Stimulated activated CD4-positive, alpha-beta T cell treated with anti-CD3 and anti-CD28 coated beads, Interleukin-2, amount 100 ng/mL, for 4 hours (primary cell): ENCODE measurements around the gene OPRM1.
"Not testable (repeated sequence)": the region's sequence is repeated elsewhere in the genome, so short reads cannot be mapped to it uniquely, and the experiment has no call there.

ENCODE experiments used
- DNase-seq: peaks from one replicate; pipeline ENCODE4 v3.0.0-alpha.2; 2020; ENCODE audit warnings: low read depth

The OPRM1 gene

GRCh38 chr6:154140743-154141142, 101.7 kb downstream of the OPRM1 start:
- DNase-seq = no peak

GRCh38 chr6:154143753-154144152, 104.7 kb downstream of the OPRM1 start:
- no peak for DNase-seq

- DNase-seq = peak; percentile 47
These were observed 115.4 kb downstream of the OPRM1 start for GRCh38 chr6:154154389-154154967.

GRCh38 chr6:154156135-154156896, 117.3 kb downstream of the OPRM1 start:
- peak; percentile 60 for DNase-seq

- DNase-seq = peak; percentile 16
These were observed 118.0 kb downstream of the OPRM1 start for GRCh38 chr6:154157082-154157481.

GRCh38 chr6:154157706-154158105, 118.7 kb downstream of the OPRM1 start:
- no peak for DNase-seq

- no peak for DNase-seq
These were observed 120.1 kb downstream of the OPRM1 start for GRCh38 chr6:154159126-154159525.

GRCh38 chr6:154161689-154162088, 122.6 kb downstream of the OPRM1 start:
- DNase-seq = no peak

GRCh38 chr6:154164397-154164796, 125.4 kb downstream of the OPRM1 start:
- no peak for DNase-seq

GRCh38 chr6:154165478-154165877, 126.4 kb downstream of the OPRM1 start:
- DNase-seq = no peak

- DNase-seq = no peak
These were observed 127.1 kb downstream of the OPRM1 start for GRCh38 chr6:154166140-154166539.

- no peak for DNase-seq
These were observed 128.1 kb downstream of the OPRM1 start for GRCh38 chr6:154167126-154167525.

- DNase-seq = no peak
These were observed 130.3 kb downstream of the OPRM1 start for GRCh38 chr6:154169193-154169847.

- no peak for DNase-seq
These were observed 131.1 kb downstream of the OPRM1 start for GRCh38 chr6:154170106-154170505.

- not testable (repeated sequence) for DNase-seq
These were observed 133.4 kb downstream of the OPRM1 start for GRCh38 chr6:154172393-154172792.

GRCh38 chr6:154179434-154179833, 140.4 kb downstream of the OPRM1 start:
- no peak for DNase-seq

GRCh38 chr6:154187203-154187602, 148.2 kb downstream of the OPRM1 start:
- DNase-seq = no peak

GRCh38 chr6:154187714-154188113, 148.7 kb downstream of the OPRM1 start:
- DNase-seq = no peak

GRCh38 chr6:154196333-154196885, 157.4 kb downstream of the OPRM1 start:
- no peak for DNase-seq

GRCh38 chr6:154197196-154197860, 158.3 kb downstream of the OPRM1 start:
- no peak for DNase-seq

GRCh38 chr6:154201688-154202087, 162.6 kb downstream of the OPRM1 start:
- not testable (repeated sequence) for DNase-seq

GRCh38 chr6:154202339-154202738, 163.3 kb downstream of the OPRM1 start:
- DNase-seq = no peak
